ENCODE results near the gene PPP2R3A. TPM values are rescaled to one million over a fixed set of nuclear protein-coding genes. Genes with fewer than 3 reads are reported as not detected.

Gene PPP2R3A
- total and polyA plus RNA-seq, 9 of the 15 experiments (the other 6 are each of a cell fraction or from before 2014, with no cell fraction given) = 0.10 to 0.50 (median 0.24) TPM

GRCh38 chr3:136075218-136075808, 109.8 kb downstream of the PPP2R3A start (continued):
- TF ChIP-seq DDX20 (tag; IDR thresholded peaks at IDR 0.05; ENCODE audit: low read depth) (no peak), FOSL1 (tag; conservative IDR thresholded peaks at IDR 0.05) (no peak), NBN (IDR thresholded peaks at IDR 0.05; ENCODE audit: low read depth) (no peak), SMC3 (conservative IDR thresholded peaks at IDR 0.05; ENCODE audit: insufficient read depth, low read depth, low read length) (peak; percentile 84), CEBPG (CRISPR knock-in tag; IDR thresholded peaks at IDR 0.05) (no peak), CEBPG (tag; conservative IDR thresholded peaks at IDR 0.05 in 1 of 2, IDR thresholded peaks at IDR 0.05 in 1 of 2) (0 out of 4 replicates have a peak, but pooled peaks of 1 of the 2 experiments have one; percentile 11), BACH1 (tag; IDR thresholded peaks at IDR 0.05) (peak; percentile 79), CXXC5 (CRISPR knock-in tag; IDR thresholded peaks at IDR 0.05) (no peak), ZNF551 (CRISPR knock-in tag; IDR thresholded peaks at IDR 0.05) (no peak), ZNF197 (CRISPR knock-in tag; IDR thresholded peaks at IDR 0.05; ENCODE audit: low read depth) (no peak), TAL1 (IDR thresholded peaks at IDR 0.05) (no peak), MTF1 (CRISPR knock-in tag; IDR thresholded peaks at IDR 0.05; ENCODE audit: borderline replicate concordance) (no peak), POLR2AphosphoS2 (IDR thresholded peaks at IDR 0.05; ENCODE audit: low read length) (no peak), SIRT6 (IDR thresholded peaks at IDR 0.05; ENCODE audit: low read depth, low read length) (no peak), CREB1 (IDR thresholded peaks at IDR 0.05) (no peak), CREB1 (CRISPR knock-in tag; IDR thresholded peaks at IDR 0.05) (no peak), KLF6 (CRISPR knock-in tag; IDR thresholded peaks at IDR 0.05; ENCODE audit: borderline replicate concordance) (no peak), MAFF (IDR thresholded peaks at IDR 0.05; ENCODE audit: low read length) (peak; percentile 98), PYGO2 (tag; IDR thresholded peaks at IDR 0.05) (no peak), LARP7 (IDR thresholded peaks at IDR 0.05) (no peak), TAF9B (IDR thresholded peaks at IDR 0.05; ENCODE audit: partially characterized antibody) (peak; percentile 38), ELK3 (CRISPR knock-in tag; IDR thresholded peaks at IDR 0.05) (no peak), NFIC (IDR thresholded peaks at IDR 0.05) (no peak), ZNF134 (CRISPR knock-in tag; conservative IDR thresholded peaks at IDR 0.05) (no peak), HEY1 (CRISPR knock-in tag; IDR thresholded peaks at IDR 0.05; ENCODE audit: borderline replicate concordance) (no peak), PCBP1 (IDR thresholded peaks at IDR 0.05; ENCODE audit: low read depth, low read length, poor library complexity, severe bottlenecking) (no peak), POLR3G (IDR thresholded peaks at IDR 0.05; ENCODE audit: extremely low read depth, insufficient read length, insufficient replicate concordance) (no peak), HMG20B (CRISPR knock-in tag; IDR thresholded peaks at IDR 0.05) (no peak), KDM2B (CRISPR knock-in tag; IDR thresholded peaks at IDR 0.05) (no peak), LCOR (CRISPR knock-in tag; IDR thresholded peaks at IDR 0.05) (no peak), CHD4 (IDR thresholded peaks at IDR 0.05; ENCODE audit: insufficient read depth, insufficient replicate concordance, low read depth, low read length, poor library complexity, severe bottlenecking) (no peak), CHCHD3 (CRISPR knock-in tag; IDR thresholded peaks at IDR 0.05) (no peak)

All from K562 (cell line).